ENCODE data around the gene KRTAP2-4. TPM values are rescaled to one million over a fixed set of nuclear protein-coding genes. Genes with fewer than 3 reads are reported as not detected.
"Not testable (repeated sequence)": the region's sequence is repeated elsewhere in the genome, so short reads cannot be mapped to it uniquely, and the experiment has no call there.

KRTAP2-4 gene
- total RNA-seq (2012; rRNA removed), result not detected in 2 replicates

DNA sequence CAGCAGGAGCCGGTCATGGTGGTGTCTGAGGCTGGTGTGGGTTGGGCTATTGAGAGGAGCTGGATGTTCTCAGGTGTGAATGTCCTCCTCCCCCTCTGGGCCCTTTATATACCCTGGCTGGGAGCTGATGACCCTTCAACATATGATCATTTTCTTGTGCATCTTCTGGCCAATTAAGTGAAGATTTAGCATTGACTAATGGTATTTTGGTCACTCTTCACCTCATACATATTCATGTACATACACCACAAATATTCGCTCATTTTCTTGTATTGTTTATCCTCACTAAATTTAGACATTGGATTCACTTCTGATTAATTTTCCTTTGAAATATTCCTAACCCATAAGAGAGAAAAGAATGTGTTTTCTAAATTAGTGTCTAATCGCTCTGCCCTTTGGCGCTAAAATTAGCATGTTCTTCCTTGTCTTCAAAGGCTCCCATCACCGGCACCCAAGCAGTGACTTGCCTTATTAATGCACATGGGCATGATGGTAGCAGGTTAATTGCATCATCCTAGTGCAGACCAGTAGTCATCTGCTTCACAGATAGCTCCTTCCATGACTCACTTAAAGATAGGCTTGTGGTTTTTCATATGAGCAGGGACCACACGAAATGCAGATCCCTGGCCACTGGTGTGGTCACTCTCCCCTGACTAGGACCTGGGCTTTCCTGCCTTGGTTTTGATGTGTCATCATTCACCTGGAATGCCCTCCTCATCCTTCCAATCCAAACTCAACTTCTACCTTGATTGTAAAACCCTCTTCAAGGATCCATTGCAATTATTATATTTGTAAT lies at the start of gene KRTAP2-4:
Gene KRTAP2-4 (minus strand): TSS at position 51 of the 796 bp plus-strand sequence. CDS start 34 bp downstream, at position 17.
- Histone ChIP-seq H3K9me3 (replicated peaks; ENCODE audit: low read length) (no peaks in the 10 kb centered on the region), H3K4me3 (ENCODE audit: low read length) (no peak within 1 kb of the TSS), H3K36me3 (ENCODE audit: insufficient read depth, low read length) (no peaks in the 10 kb centered on the region), H3K27me3 (ENCODE audit: control insufficient read depth, insufficient read depth, low read length) (no peaks in the 10 kb centered on the region), H3K4me2 (ENCODE audit: low read length) (no peak within 1 kb of the TSS), H3K9ac (ENCODE audit: low read depth, low read length) (no peak within 1 kb of the TSS), H3K4me1 (ENCODE audit: control insufficient read depth, insufficient read depth, low read length) (peaks cover 35% of the 10 kb centered on the region)

DNA sequence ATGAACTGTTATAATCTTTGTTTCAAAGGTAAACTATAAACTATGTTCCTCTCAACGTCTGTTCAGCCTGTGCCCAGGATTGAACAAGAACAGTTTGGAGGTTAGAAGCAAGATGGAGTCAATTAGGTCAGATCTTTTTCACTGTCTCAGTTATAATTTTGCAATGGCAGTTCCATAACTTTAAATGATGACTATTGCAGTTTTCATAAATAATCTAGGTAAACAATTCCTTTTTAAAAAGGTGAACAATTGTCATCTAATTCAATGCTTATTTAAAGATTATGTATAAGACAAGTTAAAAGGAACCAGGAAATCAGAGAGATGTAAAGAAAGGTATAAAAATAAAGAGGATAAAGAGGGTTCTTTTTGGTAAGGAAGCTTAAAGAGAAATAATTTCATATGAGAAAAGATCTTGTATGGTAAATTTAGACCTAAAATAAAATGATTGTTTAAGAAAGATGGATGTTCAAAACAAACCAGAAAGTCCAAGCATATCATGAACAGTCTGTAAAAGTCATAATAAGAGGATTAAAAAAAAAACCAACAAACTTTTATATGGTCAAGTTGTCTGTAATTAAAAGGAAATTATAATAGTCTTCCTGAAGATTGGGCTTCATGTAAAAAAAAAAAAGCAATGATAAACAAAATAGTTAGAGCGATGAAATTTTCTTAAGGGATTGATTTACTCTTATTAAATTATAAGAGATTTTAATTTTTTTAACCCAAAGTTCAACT lies 45.6 kb upstream of the KRTAP2-4 start:
- H3K4me3 ChIP-seq (ENCODE audit: low read length), result no peak overlapping the region
- peaks cover 5% of the 10 kb centered on the region for H3K4me1 ChIP-seq (ENCODE audit: control insufficient read depth, insufficient read depth, low read length)
- no peaks in the 10 kb centered on the region for H3K36me3 ChIP-seq (ENCODE audit: insufficient read depth, low read length)
- no peaks in the 10 kb centered on the region for H3K27me3 ChIP-seq (ENCODE audit: control insufficient read depth, insufficient read depth, low read length)
- H3K4me2 ChIP-seq (ENCODE audit: low read length), result no peak overlapping the region
- peaks cover 3% of the 10 kb centered on the region for H3K9me3 ChIP-seq (replicated peaks; ENCODE audit: low read length)
- peak overlapping the region; percentile 3 for H3K9ac ChIP-seq (ENCODE audit: low read depth, low read length)

DNA sequence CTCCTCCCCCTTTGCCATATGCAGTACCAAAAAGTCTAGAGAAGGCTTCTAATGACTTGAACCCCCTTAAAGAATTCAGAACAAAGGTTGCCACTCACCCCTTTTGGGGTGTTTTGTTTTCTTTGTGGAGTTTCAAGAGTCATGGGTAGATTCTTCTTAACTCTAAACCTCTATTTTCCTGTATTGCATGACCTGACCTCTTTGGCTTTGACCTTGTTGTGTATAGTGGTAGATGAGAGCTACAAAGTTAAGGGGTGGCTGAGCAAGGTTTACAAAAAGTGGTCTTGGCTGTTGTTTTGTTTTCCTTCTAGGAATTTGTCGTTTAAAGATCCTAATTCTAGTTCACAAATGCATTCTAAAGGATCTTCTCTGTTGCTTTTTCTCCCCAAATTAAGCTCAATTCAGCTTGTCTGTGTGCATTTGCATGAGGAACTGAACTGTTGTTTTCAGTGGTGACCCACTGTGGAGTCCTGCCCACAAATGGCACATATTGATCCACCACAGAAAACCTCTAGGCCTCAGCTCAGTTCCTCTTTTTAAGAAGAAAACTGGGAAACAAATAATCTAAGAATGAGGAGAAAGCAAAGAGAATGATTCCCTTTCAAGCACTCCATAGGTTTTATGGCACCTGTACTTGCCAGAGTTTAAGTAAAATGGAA lies 43.2 kb upstream of the KRTAP2-4 start:
- H3K9ac ChIP-seq (ENCODE audit: low read depth, low read length), result peak overlapping the region; percentile 18
- not testable (repeated sequence) for H3K4me2 ChIP-seq (ENCODE audit: low read length); H3K4me3 ChIP-seq (ENCODE audit: low read length)

GRCh38 chr17:41107941-41108450 lies 42.3 kb upstream of the KRTAP2-4 start:
- H3K4me3 ChIP-seq (ENCODE audit: low read length), result no peak overlapping the region
- H3K4me2 ChIP-seq (ENCODE audit: low read length), result no peak overlapping the region
- H3K9me3 ChIP-seq (replicated peaks; ENCODE audit: low read length), result peaks cover under 1% of the 10 kb centered on the region
- H3K9ac ChIP-seq (ENCODE audit: low read depth, low read length), result peak overlapping the region; percentile 18
- no peaks in the 10 kb centered on the region for H3K36me3 ChIP-seq (ENCODE audit: insufficient read depth, low read length)
- peaks cover 23% of the 10 kb centered on the region for H3K4me1 ChIP-seq (ENCODE audit: control insufficient read depth, insufficient read depth, low read length)
- no peaks in the 10 kb centered on the region for H3K27me3 ChIP-seq (ENCODE audit: control insufficient read depth, insufficient read depth, low read length)

More for the DNA sequence above, 43.2 kb upstream of the KRTAP2-4 start:
- peaks cover 19% of the 10 kb centered on the region for H3K4me1 ChIP-seq (ENCODE audit: control insufficient read depth, insufficient read depth, low read length)
- H3K27me3 ChIP-seq (ENCODE audit: control insufficient read depth, insufficient read depth, low read length); H3K36me3 ChIP-seq (ENCODE audit: insufficient read depth, low read length); H3K9me3 ChIP-seq (replicated peaks; ENCODE audit: low read length): not testable (repeated sequence)

GRCh38 chr17:41105347-41105746 lies 39.7 kb upstream of the KRTAP2-4 start, which contains the start of gene KRTAP4-9:
Gene KRTAP4-9 (plus strand): TSS chr17:41105389. CDS start chr17:41105389, 0 bp downstream.
- not testable (repeated sequence) for H3K9me3 ChIP-seq (replicated peaks; ENCODE audit: low read length); H3K4me3 ChIP-seq (ENCODE audit: low read length); H3K27me3 ChIP-seq (ENCODE audit: control insufficient read depth, insufficient read depth, low read length); H3K36me3 ChIP-seq (ENCODE audit: insufficient read depth, low read length)
- Histone ChIP-seq H3K9ac (ENCODE audit: low read depth, low read length) (peak within 1 kb of the TSS; percentile 44), H3K4me2 (ENCODE audit: low read length) (peak within 1 kb of the TSS; percentile 39), H3K4me1 (ENCODE audit: control insufficient read depth, insufficient read depth, low read length) (peaks cover 25% of the 10 kb centered on the region)

GRCh38 chr17:41104386-41105038 lies 38.8 kb upstream of the KRTAP2-4 start:
- H3K4me3 ChIP-seq (ENCODE audit: low read length); H3K9me3 ChIP-seq (replicated peaks; ENCODE audit: low read length); H3K36me3 ChIP-seq (ENCODE audit: insufficient read depth, low read length); H3K27me3 ChIP-seq (ENCODE audit: control insufficient read depth, insufficient read depth, low read length): not testable (repeated sequence)
- H3K4me2 ChIP-seq (ENCODE audit: low read length), result peak overlapping the region; percentile 39
- H3K4me1 ChIP-seq (ENCODE audit: control insufficient read depth, insufficient read depth, low read length), result peaks cover 26% of the 10 kb centered on the region
- H3K9ac ChIP-seq (ENCODE audit: low read depth, low read length), result peak overlapping the region; percentile 44

DNA sequence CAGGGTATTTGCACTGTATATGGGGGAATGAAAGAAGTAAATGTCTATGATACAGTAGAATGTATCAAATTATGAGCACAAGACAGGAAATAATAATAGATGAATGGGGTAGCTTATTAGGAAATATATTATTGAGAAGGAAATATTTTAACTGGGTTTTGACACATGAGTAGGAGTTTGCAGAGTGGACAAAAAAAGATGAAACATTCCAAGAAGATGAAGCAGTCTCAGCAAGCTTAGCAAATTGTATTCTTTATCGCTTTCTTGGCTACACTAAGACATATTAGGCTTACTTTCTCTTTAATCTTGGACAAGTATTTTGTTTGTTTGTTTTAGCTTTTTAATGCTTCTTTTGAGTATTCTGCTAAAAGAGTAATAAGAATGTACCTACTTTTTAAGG lies 38.2 kb upstream of the KRTAP2-4 start:
- H3K9me3 ChIP-seq (replicated peaks; ENCODE audit: low read length), result no peaks in the 10 kb centered on the region
- no peaks in the 10 kb centered on the region for H3K36me3 ChIP-seq (ENCODE audit: insufficient read depth, low read length)
- no peak overlapping the region for H3K4me3 ChIP-seq (ENCODE audit: low read length)
- H3K9ac ChIP-seq (ENCODE audit: low read depth, low read length), result peak overlapping the region; percentile 21
- H3K4me2 ChIP-seq (ENCODE audit: low read length), result no peak overlapping the region
- peaks cover 30% of the 10 kb centered on the region for H3K4me1 ChIP-seq (ENCODE audit: control insufficient read depth, insufficient read depth, low read length)
- no peaks in the 10 kb centered on the region for H3K27me3 ChIP-seq (ENCODE audit: control insufficient read depth, insufficient read depth, low read length)

DNA sequence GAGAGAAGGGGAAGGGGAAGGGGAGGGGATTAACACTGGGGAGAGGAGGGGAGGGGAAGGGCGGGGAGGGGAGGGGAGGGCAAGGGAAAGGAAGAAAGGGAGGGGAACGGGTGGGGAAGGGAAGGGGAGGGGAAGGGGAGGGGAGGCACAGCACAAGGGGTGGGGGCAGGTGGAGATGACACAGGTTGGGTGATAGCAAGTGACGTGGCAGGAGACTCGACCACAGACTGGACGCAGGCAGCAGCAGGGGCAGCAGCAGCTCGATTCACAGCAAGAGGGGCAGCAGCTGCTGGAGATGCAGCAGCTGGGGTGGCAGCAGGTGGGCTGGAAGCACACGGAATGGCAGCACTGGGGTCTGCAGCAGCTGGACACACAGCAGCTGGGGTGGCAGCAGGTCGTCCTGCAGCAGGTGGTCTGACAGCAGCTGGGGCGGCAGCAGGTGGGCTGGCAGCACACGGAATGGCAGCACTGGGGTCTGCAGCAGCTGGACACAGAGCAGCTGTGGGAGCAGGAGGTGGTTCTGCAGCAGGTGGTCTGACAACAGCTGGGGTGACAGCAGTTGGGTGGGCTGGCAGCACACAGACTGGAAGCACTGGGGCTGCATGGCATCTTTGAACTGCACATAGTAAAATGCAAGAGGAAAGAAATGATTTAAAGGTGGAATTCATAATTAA lies 36.0 kb upstream of the KRTAP2-4 start, which contains the start of gene KRTAP4-16:
Gene KRTAP4-16 (minus strand): TSS at position 624 of the 674 bp plus-strand sequence. CDS start 0 bp downstream, at position 624.
- Histone ChIP-seq H3K9me3 (replicated peaks; ENCODE audit: low read length) (no peaks in the 10 kb centered on the region), H3K9ac (ENCODE audit: low read depth, low read length) (no peak within 1 kb of the TSS), H3K36me3 (ENCODE audit: insufficient read depth, low read length) (no peaks in the 10 kb centered on the region), H3K4me2 (ENCODE audit: low read length) (no peak within 1 kb of the TSS), H3K4me3 (ENCODE audit: low read length) (no peak within 1 kb of the TSS), H3K27me3 (ENCODE audit: control insufficient read depth, insufficient read depth, low read length) (no peaks in the 10 kb centered on the region), H3K4me1 (ENCODE audit: control insufficient read depth, insufficient read depth, low read length) (peaks cover 34% of the 10 kb centered on the region)

DNA sequence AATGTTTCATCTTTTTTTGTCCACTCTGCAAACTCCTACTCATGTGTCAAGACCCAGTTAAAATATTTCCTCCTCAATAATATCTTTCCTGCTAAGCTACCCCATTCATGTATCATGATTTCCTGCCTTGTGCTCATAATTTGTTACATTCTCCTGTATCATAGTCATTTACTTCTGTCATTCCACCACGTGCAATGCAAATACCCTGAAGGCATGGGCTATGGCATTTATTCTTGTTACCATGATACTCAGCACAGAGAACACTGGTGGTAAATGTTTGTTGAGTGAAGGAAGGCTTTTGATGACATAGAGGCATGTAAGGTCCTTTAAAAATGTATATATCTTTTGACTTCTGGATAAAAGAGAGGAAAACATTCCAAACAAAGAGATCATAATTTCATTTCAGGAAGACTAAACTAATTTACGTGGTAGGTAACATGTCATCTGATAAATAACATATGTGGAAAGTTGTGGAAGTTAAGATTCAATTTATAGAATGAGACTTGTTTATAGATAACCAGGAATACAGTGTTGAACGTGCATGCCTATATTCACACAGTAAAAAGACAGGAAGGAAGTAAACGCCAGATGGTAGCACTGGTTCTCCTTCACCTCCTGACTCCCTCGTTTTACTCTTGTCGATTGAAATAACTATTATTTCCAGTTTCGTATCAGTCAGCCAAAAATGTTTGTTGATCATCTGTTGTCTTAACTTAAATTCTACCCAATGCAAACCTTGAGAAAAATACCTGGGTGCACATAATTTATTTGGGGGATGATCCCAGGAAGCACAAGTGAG lies 34.2 kb upstream of the KRTAP2-4 start:
- not testable (repeated sequence) for H3K27me3 ChIP-seq (ENCODE audit: control insufficient read depth, insufficient read depth, low read length); H3K9me3 ChIP-seq (replicated peaks; ENCODE audit: low read length); H3K9ac ChIP-seq (ENCODE audit: low read depth, low read length); H3K4me3 ChIP-seq (ENCODE audit: low read length); H3K36me3 ChIP-seq (ENCODE audit: insufficient read depth, low read length); H3K4me2 ChIP-seq (ENCODE audit: low read length)
- H3K4me1 ChIP-seq (ENCODE audit: control insufficient read depth, insufficient read depth, low read length), result peaks cover 28% of the 10 kb centered on the region

GRCh38 chr17:41098481-41098880 lies 32.8 kb upstream of the KRTAP2-4 start:
- Histone ChIP-seq H3K27me3 (ENCODE audit: control insufficient read depth, insufficient read depth, low read length) (no peaks in the 10 kb centered on the region), H3K9ac (ENCODE audit: low read depth, low read length) (no peak overlapping the region), H3K36me3 (ENCODE audit: insufficient read depth, low read length) (no peaks in the 10 kb centered on the region), H3K4me1 (ENCODE audit: control insufficient read depth, insufficient read depth, low read length) (peaks cover 16% of the 10 kb centered on the region), H3K4me2 (ENCODE audit: low read length) (no peak overlapping the region), H3K4me3 (ENCODE audit: low read length) (no peak overlapping the region), H3K9me3 (replicated peaks; ENCODE audit: low read length) (no peaks in the 10 kb centered on the region)
